GM10266 (cell line): ENCODE data around the gene CD300A.
A peak's percentile ranks its signal among the peaks of the same experiment; 100 is the strongest.

Experiments
- DNase-seq: peaks from one replicate; pipeline ENCODE4 v3.0.0; 2012; ENCODE audit errors: extremely low spot score
- CTCF ChIP-seq: IDR thresholded peaks from 2 replicates; pipeline ENCODE4 v1.5.1; 2012; ENCODE audit warnings: mild to moderate bottlenecking, low read depth; ENCODE audit not compliant: control insufficient read depth, insufficient read depth; ENCODE audit errors: missing control alignments

Gene CD300A

GRCh38 chr17:74522381-74523105, 56.1 kb downstream of the CD300A start:
- DNase-seq, result peak; percentile 2
- no peak for TF ChIP-seq CTCF

- DNase-seq, result no peak
- no peak for TF ChIP-seq CTCF
These were observed 56.9 kb downstream of the CD300A start for GRCh38 chr17:74523308-74523707.

- DNase-seq, result no peak
- TF ChIP-seq CTCF, result no peak
These were observed 58.4 kb downstream of the CD300A start for GRCh38 chr17:74524653-74525464.

GRCh38 chr17:74525465-74525725, 59.0 kb downstream of the CD300A start:
- TF ChIP-seq CTCF, result no peak
- DNase-seq, result no peak

- no peak for TF ChIP-seq CTCF
- no peak for DNase-seq
These were observed 59.4 kb downstream of the CD300A start for GRCh38 chr17:74525781-74526288.

GRCh38 chr17:74526681-74527080, 60.2 kb downstream of the CD300A start:
- DNase-seq, result no peak
- no peak for TF ChIP-seq CTCF

- TF ChIP-seq CTCF, result no peak
- no peak for DNase-seq
These were observed 60.6 kb downstream of the CD300A start for GRCh38 chr17:74527081-74527480.
